HepG2 (cell line): ENCODE measurements around the gene ZNF548. TPM values are rescaled to one million over a fixed set of nuclear protein-coding genes. Genes with fewer than 3 reads are reported as not detected.

Experiments
- ATAC-seq: fragments of 200-7000 bp; cut with Tn5 transposase; 3 replicates; pipeline ENCODE4 v1.9.1; 2020; ENCODE audit warnings: mild to moderate bottlenecking, moderate library complexity
- BruUV-seq: library from RNA; stranded (reverse); fragments of 400-500 nt; replicated peaks from 2 replicates; lab custom pipeline; 2021; lab: Mats Ljungman, UMichigan
- CTCF ChIA-PET: fragments of 300-600 bp; formaldehyde crosslinking; extraction: SDS; loops from one replicate; lab custom pipeline; 2021; ENCODE audit warnings: low total read pairs, inconsistent platforms, low intra/inter-chr PET ratio; lab: Yijun Ruan, JAX
- POLR2A ChIA-PET: fragments of 350-600 bp; sonication (Branson Sonifier 250); formaldehyde crosslinking; loops from one replicate; lab custom pipeline; 2020; ENCODE audit warnings: antibody characterized with exemption, inconsistent platforms; lab: Yijun Ruan, JAX
- DNase-seq: peaks from one replicate; pipeline ENCODE4 v3.0.0-alpha.2; 2015; ENCODE audit warnings: low spot score
- FAIRE-seq: peaks from 3 replicates; lab custom pipeline; 2011; peaks lifted over from hg19 to GRCh38; lab: Jason Lieb, UNC
- H2AFZ ChIP-seq: one replicate; pipeline ENCODE4 v1.6.1; 2011; ENCODE audit warnings: low read length, inconsistent platforms
- H3K27ac ChIP-seq: fragments of 300-600 bp; 3 replicates; pipeline ENCODE4 v1.8.0; 2011; ENCODE audit warnings: mixed run types, mild to moderate bottlenecking, mixed read lengths, low read length, inconsistent platforms; ENCODE audit not compliant: insufficient read depth; ENCODE audit errors: extremely low read length
- H3K27me3 ChIP-seq, 2 experiments: fragments of 200-600 bp in 1 of 2; 2 replicates in 1 of 2; 3 replicates in 1 of 2; pipeline versions ENCODE4 v1.6.0 to v1.8.0; 2011; ENCODE audit warnings: low read length in 2 of 2, mild to moderate bottlenecking in 2 of 2, moderate library complexity in 2 of 2, inconsistent platforms in 1 of 2; ENCODE audit not compliant: insufficient read depth in 2 of 2, control insufficient read depth in 1 of 2
- H3K36me3 ChIP-seq, 2 experiments: fragments of 200-600 bp in 1 of 2; replicated peaks in 1 of 2; 2 replicates in 1 of 2; 3 replicates in 1 of 2; pipeline versions ENCODE4 v1.5.1 to v1.8.0; 2011; ENCODE audit warnings: low read length in 2 of 2, inconsistent platforms in 1 of 2; ENCODE audit not compliant: insufficient read depth in 2 of 2, control insufficient read depth in 1 of 2
- H3K4me1 ChIP-seq: 2 replicates; pipeline ENCODE4 v1.5.1; 2012; ENCODE audit warnings: low read length, inconsistent platforms; ENCODE audit not compliant: insufficient read depth
- H3K4me2 ChIP-seq: 2 replicates; pipeline ENCODE4 v1.6.0; 2011; ENCODE audit warnings: low read depth, low read length, inconsistent platforms
- H3K4me3 ChIP-seq, 3 experiments: fragments of 200-600 bp in 1 of 3; sonication (generic), shearing (Covaris generic) in 1 of 3; replicated peaks in 1 of 3; 2 replicates each; pipeline ENCODE4 v1.5.1; 2011 to 2016; ENCODE audit warnings: low read length in 3 of 3, inconsistent platforms in 2 of 3, low read depth in 2 of 3, mild to moderate bottlenecking in 2 of 3, control low read depth in 1 of 3, mixed read lengths in 1 of 3; ENCODE audit not compliant: insufficient read depth in 1 of 3
- H3K79me2 ChIP-seq: one replicate; pipeline ENCODE4 v1.6.1; 2011; ENCODE audit warnings: low read length, inconsistent platforms; ENCODE audit not compliant: insufficient read depth
- H3K9ac ChIP-seq: 2 replicates; pipeline ENCODE4 v1.6.0; 2011; ENCODE audit warnings: mild to moderate bottlenecking, low read depth, low read length, inconsistent platforms; ENCODE audit not compliant: insufficient read depth
- H3K9me3 ChIP-seq: 2 replicates; pipeline ENCODE4 v1.5.1; 2012; ENCODE audit warnings: mild to moderate bottlenecking, low read length
- H4K20me1 ChIP-seq: 2 replicates; pipeline ENCODE4 v1.6.0; 2011; ENCODE audit warnings: inconsistent platforms, mild to moderate bottlenecking, low read length, moderate library complexity; ENCODE audit not compliant: insufficient read depth
- DMAP1 ChIP-seq: IDR thresholded peaks from 2 replicates; pipeline ENCODE4 v1.6.1; 2016
- ERF ChIP-seq: IDR thresholded peaks from 2 replicates; pipeline ENCODE4 v1.6.1; 2018; ENCODE audit warnings: missing biosample characterization, missing genetic modification reagents
- HOXA9 ChIP-seq: sonication (generic); formaldehyde crosslinking; IDR thresholded peaks from 2 replicates; pipeline ENCODE4 v1.8.1; 2022; ENCODE audit warnings: missing genetic modification reagents, mild to moderate bottlenecking, moderate library complexity, borderline replicate concordance
- MLLT10 ChIP-seq: sonication (generic); formaldehyde crosslinking; IDR thresholded peaks from 2 replicates; pipeline ENCODE4 v1.4.0; 2020; ENCODE audit warnings: missing genetic modification reagents
- MZF1 ChIP-seq: sonication (generic); formaldehyde crosslinking; IDR thresholded peaks from 2 replicates; pipeline ENCODE4 v1.8.1; 2023; ENCODE audit warnings: mild to moderate bottlenecking, missing genetic modification reagents, borderline replicate concordance
- NKX3-1 ChIP-seq: sonication (generic); formaldehyde crosslinking; IDR thresholded peaks from 2 replicates; pipeline ENCODE4 v1.5.0; 2020; ENCODE audit warnings: missing genetic modification reagents
- NPAS2 ChIP-seq: sonication (generic); formaldehyde crosslinking; IDR thresholded peaks from 2 replicates; pipeline ENCODE4 v1.8.0; 2022; ENCODE audit warnings: mild to moderate bottlenecking, missing genetic modification reagents, borderline replicate concordance
- SIN3B ChIP-seq: fragments of 150-350 bp; IDR thresholded peaks from 2 replicates; pipeline ENCODE4 v1.6.1; 2014; ENCODE audit warnings: low read length
- SRSF1 ChIP-seq: fragments of 200-400 bp; formaldehyde crosslinking; optimal IDR thresholded peaks from 2 replicates; pipeline ENCODE3; 2017; ENCODE audit warnings: mild to moderate bottlenecking, low read depth, low read length, moderate library complexity
- ZBTB37 ChIP-seq: sonication (generic); formaldehyde crosslinking; IDR thresholded peaks from 2 replicates; pipeline ENCODE4 v1.4.0; 2020; ENCODE audit warnings: mild to moderate bottlenecking, missing genetic modification reagents
- ZNF17 ChIP-seq: sonication (generic); formaldehyde crosslinking; IDR thresholded peaks from 2 replicates; pipeline ENCODE4 v1.5.0; 2020; ENCODE audit warnings: mild to moderate bottlenecking, missing genetic modification reagents
- ZNF33B ChIP-seq: sonication (generic); formaldehyde crosslinking; IDR thresholded peaks from 2 replicates; pipeline ENCODE4 v1.5.1; 2020; ENCODE audit warnings: mild to moderate bottlenecking, missing genetic modification reagents
- ZNF570 ChIP-seq: sonication (generic); formaldehyde crosslinking; IDR thresholded peaks from 2 replicates; pipeline ENCODE4 v1.4.0; 2020; ENCODE audit warnings: mild to moderate bottlenecking, missing genetic modification reagents, borderline replicate concordance
- ZNF615 ChIP-seq: sonication (generic); formaldehyde crosslinking; IDR thresholded peaks from 2 replicates; pipeline ENCODE4 v1.5.0; 2020; ENCODE audit warnings: mild to moderate bottlenecking, missing genetic modification reagents, borderline replicate concordance
- ZNF660 ChIP-seq: sonication (generic); formaldehyde crosslinking; IDR thresholded peaks from 2 replicates; pipeline ENCODE4 v1.5.1; 2020; ENCODE audit warnings: mild to moderate bottlenecking, low read depth, missing genetic modification reagents, borderline replicate concordance
- ZNF720 ChIP-seq: sonication (generic); formaldehyde crosslinking; IDR thresholded peaks from 2 replicates; pipeline ENCODE4 v1.4.0; 2020; ENCODE audit warnings: missing genetic modification reagents
- ZNF788 ChIP-seq: sonication (generic); formaldehyde crosslinking; IDR thresholded peaks from 2 replicates; pipeline ENCODE4 v1.5.0; 2020; ENCODE audit warnings: mild to moderate bottlenecking, missing genetic modification reagents, borderline replicate concordance
- ZNF790 ChIP-seq: sonication (generic); formaldehyde crosslinking; IDR thresholded peaks from 2 replicates; pipeline ENCODE4 v1.8.0; 2022; ENCODE audit warnings: missing genetic modification reagents, mild to moderate bottlenecking, borderline replicate concordance
- WGBS: methylation state at CpG from one replicate; pipeline ENCODE4 v1.1.6; 2017; ENCODE audit warnings: low lambda C conversion rate; 5-methylcytosine and 5-hydroxymethylcytosine counted together
- in situ Hi-C: cut with HindIII; loops from 2 replicates; pipeline ENCODE4 v1.10.0; 2017; ENCODE audit warnings: low pct_unique_long_range_greater_than_20kb; ENCODE audit not compliant: extremely low pct_ligation_motif_present
- intact Hi-C: fragments of 100-400 bp; cut with micrococcal nuclease; formaldehyde crosslinking; loops from one replicate; pipeline ENCODE4 v1.10.0; 2022; ENCODE audit not compliant: unreplicated experiment
- polyA plus RNA-seq, 8 experiments: library from polyadenylated mRNA; depleted of rRNA in 3 of 8; stranded (reverse) in 7 of 8; unstranded in 1 of 8; fragments of >200 nt; fragmentation: Illumina TruSeq in 4 of 8; extraction: Trizol in 4 of 8; gene quantifications; 2 replicates each; pipeline versions ENCODE4 v1.2.1 to v1.2.3, GENCODE V29; 2011 to 2016; ENCODE audit warnings: low read depth in 4 of 8, missing spikeins in 1 of 8, mixed read lengths in 1 of 8; ENCODE audit not compliant: insufficient read depth in 1 of 8
- total RNA-seq, 5 experiments: library from RNA; depleted of rRNA; stranded (reverse); fragments of >200 nt; fragmentation: Illumina TruSeq; extraction: Trizol; gene quantifications; 2 replicates each; pipeline ENCODE4 v1.2.3, GENCODE V29; 2016; ENCODE audit warnings: low read depth in 1 of 5

ZNF548 gene
- total and polyA plus RNA-seq, 2 of the 13 experiments (the other 11 are each of a cell fraction or from before 2014, with no cell fraction given) = 19.6 to 24.9 TPM

- Histone ChIP-seq H3K27me3 (peaks cover 0 to 3% of the 10 kb centered on the region in 2 experiments; a peak in 2 of 5 replicates), H3K4me1 (peaks cover 21% of the 10 kb centered on the region), H4K20me1 (no peaks in the 10 kb centered on the region), H3K27ac (no peak overlapping the region), H2AFZ (no peak overlapping the region), H3K4me2 (no peak overlapping the region), H3K4me3 (no peak overlapping the region), H3K9ac (no peak overlapping the region), H3K9me3 (no peaks in the 10 kb centered on the region), H3K79me2 (peaks cover 21% of the 10 kb centered on the region), H3K36me3 (peaks cover 0 to 3% of the 10 kb centered on the region in 2 experiments; a peak in 1 of 5 replicates)
- 41% methylated on average over 3 of the region's 3 CpGs for whole genome bisulfite sequencing
- DNase-seq (no peak), FAIRE-seq (no peak), ATAC-seq (no peak)
- CTCF ChIA-PET = no interaction called here
- no TSS peak for BruUV-seq
- intact Hi-C loops = no loop called here
- POLR2A ChIA-PET = interaction anchor here (0.6 kb wide), 1 partner anchor 87 kb away, joined by 3 read pairs; no protein-coding TSS in a partner anchor
- no peak for TF ChIP-seq ZNF788
- no peak for TF ChIP-seq MLLT10
- no peak for TF ChIP-seq ERF (CRISPR knock-in tag)
- no peak for TF ChIP-seq DMAP1
- TF ChIP-seq MZF1 (CRISPR knock-in tag) = no peak
- no peak for TF ChIP-seq SRSF1
- no peak for TF ChIP-seq NPAS2 (CRISPR knock-in tag)
- TF ChIP-seq ZNF790 = no peak
- no peak for TF ChIP-seq ZNF720 (CRISPR knock-in tag)
- no peak for TF ChIP-seq ZNF660 (CRISPR knock-in tag)
- no peak for TF ChIP-seq ZNF17 (CRISPR knock-in tag)
- TF ChIP-seq ZBTB37 (CRISPR knock-in tag) = no peak
- TF ChIP-seq SIN3B = no peak
- TF ChIP-seq ZNF33B (CRISPR knock-in tag) = no peak
- TF ChIP-seq NKX3-1 (CRISPR knock-in tag) = no peak
- no peak for TF ChIP-seq HOXA9 (CRISPR knock-in tag)
- TF ChIP-seq ZNF615 (CRISPR knock-in tag) = no peak
- TF ChIP-seq ZNF570 = no peak
- in situ Hi-C loops = no loop called here
Measured at GRCh38 chr19:57348136-57348535, 41.5 kb upstream of the ZNF548 start.
